T follicular helper cell (primary cell): ENCODE measurements around the gene TGFBR1.

Experiments
- DNase-seq: peaks from one replicate; pipeline ENCODE4 v3.0.0-alpha.2; 2020; ENCODE audit warnings: low read depth

TGFBR1 gene

GRCh38 chr9:99107421-99107820, 2.5 kb downstream of the TGFBR1 start:
- DNase-seq: no peak

GRCh38 chr9:99108131-99108530, 3.2 kb downstream of the TGFBR1 start:
- no peak for DNase-seq

GRCh38 chr9:99109522-99109921, 4.6 kb downstream of the TGFBR1 start:
- no peak for DNase-seq

GRCh38 chr9:99112750-99113413, 8.0 kb downstream of the TGFBR1 start:
- peak; percentile 51 for DNase-seq

- no peak for DNase-seq
These were observed 8.6 kb downstream of the TGFBR1 start for GRCh38 chr9:99113414-99114048.

- no peak for DNase-seq
These were observed 9.1 kb downstream of the TGFBR1 start for GRCh38 chr9:99114049-99114440.

GRCh38 chr9:99114846-99115500, 10.1 kb downstream of the TGFBR1 start:
- DNase-seq: no peak

GRCh38 chr9:99116003-99116411, 11.1 kb downstream of the TGFBR1 start:
- no peak for DNase-seq

- peak; percentile 22 for DNase-seq
These were observed 14.0 kb downstream of the TGFBR1 start for GRCh38 chr9:99118782-99119466.

GRCh38 chr9:99119976-99120655, 15.2 kb downstream of the TGFBR1 start:
- DNase-seq: no peak

GRCh38 chr9:99121604-99122003, 16.7 kb downstream of the TGFBR1 start:
- no peak for DNase-seq

GRCh38 chr9:99124534-99125255, 19.8 kb downstream of the TGFBR1 start:
- no peak for DNase-seq

- DNase-seq: no peak
These were observed 20.5 kb downstream of the TGFBR1 start for GRCh38 chr9:99125446-99125845.

GRCh38 chr9:99126312-99126711, 21.4 kb downstream of the TGFBR1 start:
- DNase-seq: no peak

- DNase-seq: no peak
These were observed 22.6 kb downstream of the TGFBR1 start for GRCh38 chr9:99127356-99128132.

- DNase-seq: no peak
These were observed 23.2 kb downstream of the TGFBR1 start for GRCh38 chr9:99128133-99128406.

- no peak for DNase-seq
These were observed 24.2 kb downstream of the TGFBR1 start for GRCh38 chr9:99129091-99129490.

- no peak for DNase-seq
These were observed 25.2 kb downstream of the TGFBR1 start for GRCh38 chr9:99130069-99130468.

- no peak for DNase-seq
These were observed 28.2 kb downstream of the TGFBR1 start for GRCh38 chr9:99133145-99133544.

- DNase-seq: no peak
These were observed 30.0 kb downstream of the TGFBR1 start for GRCh38 chr9:99134893-99135341.

- DNase-seq: no peak
These were observed 30.5 kb downstream of the TGFBR1 start for GRCh38 chr9:99135456-99135855.
